ENCODE measurements around the gene ANKRD13D. TPM values are rescaled to one million over a fixed set of nuclear protein-coding genes. Genes with fewer than 3 reads are reported as not detected.
A peak's percentile ranks its signal among the peaks of the same experiment; 100 is the strongest.
"Not testable (repeated sequence)": the region's sequence is repeated elsewhere in the genome, so short reads cannot be mapped to it uniquely, and the experiment has no call there.

Gene ANKRD13D
- total RNA-seq, 1 donor from 2014 or later, result 124 TPM

GRCh38 chr11:67254798-67255197 lies 34.3 kb upstream of the ANKRD13D start:
- Mint-ChIP-seq H3K36me3 (ENCODE audit: low read depth) (peaks cover 72% of the 10 kb centered on the region), H3K4me1 (peaks cover 35% of the 10 kb centered on the region), H3K27ac (peak overlapping the region; percentile 45), H3K4me3 (no peak overlapping the region), H3K27me3 (no peaks in the 10 kb centered on the region), H3K9me3 (no peaks in the 10 kb centered on the region)
- no peak for DNase-seq
- intact Hi-C loops (cut with micrococcal nuclease), result no loop called here

- Mint-ChIP-seq H3K4me3 (no peak overlapping the region), H3K36me3 (ENCODE audit: low read depth) (peaks cover 66% of the 10 kb centered on the region), H3K9me3 (no peaks in the 10 kb centered on the region), H3K27ac (no peak overlapping the region), H3K27me3 (no peaks in the 10 kb centered on the region), H3K4me1 (peaks cover 35% of the 10 kb centered on the region)
- intact Hi-C loops (cut with micrococcal nuclease), result no loop called here
- DNase-seq, result no peak
These were observed 33.8 kb upstream of the ANKRD13D start for GRCh38 chr11:67255353-67255752.

GRCh38 chr11:67255864-67256263 lies 33.2 kb upstream of the ANKRD13D start:
- peaks cover 61% of the 10 kb centered on the region for H3K36me3 Mint-ChIP-seq (ENCODE audit: low read depth)
- H3K4me3 Mint-ChIP-seq, result no peak overlapping the region
- no peaks in the 10 kb centered on the region for H3K27me3 Mint-ChIP-seq
- DNase-seq, result no peak
- peaks cover 34% of the 10 kb centered on the region for H3K4me1 Mint-ChIP-seq
- H3K27ac Mint-ChIP-seq, result no peak overlapping the region
- intact Hi-C loops (cut with micrococcal nuclease), result no loop called here
- H3K9me3 Mint-ChIP-seq, result no peaks in the 10 kb centered on the region

- Mint-ChIP-seq H3K4me1 (peaks cover 35% of the 10 kb centered on the region), H3K4me3 (no peak overlapping the region), H3K27ac (peak overlapping the region; percentile 52), H3K9me3 (no peaks in the 10 kb centered on the region), H3K27me3 (no peaks in the 10 kb centered on the region), H3K36me3 (ENCODE audit: low read depth) (peaks cover 54% of the 10 kb centered on the region)
- intact Hi-C loops (cut with micrococcal nuclease), result no loop called here
- DNase-seq, result no peak
These were observed 32.5 kb upstream of the ANKRD13D start for GRCh38 chr11:67256477-67257135.

- Mint-ChIP-seq H3K36me3 (ENCODE audit: low read depth) (peaks cover 21% of the 10 kb centered on the region), H3K4me1 (peaks cover 38% of the 10 kb centered on the region), H3K9me3 (no peaks in the 10 kb centered on the region), H3K4me3 (peak overlapping the region; percentile 24), H3K27me3 (no peaks in the 10 kb centered on the region), H3K27ac (no peak overlapping the region)
- intact Hi-C loops (cut with micrococcal nuclease), result loop anchor here (10.0 kb wide), 1 partner anchor 1606 kb away; no protein-coding TSS in a partner anchor
- DNase-seq, result no peak
These were observed 28.7 kb upstream of the ANKRD13D start for GRCh38 chr11:67260406-67260805.

- Mint-ChIP-seq H3K36me3 (ENCODE audit: low read depth) (peaks cover 14% of the 10 kb centered on the region), H3K4me1 (peaks cover 45% of the 10 kb centered on the region), H3K4me3 (peak overlapping the region; percentile 70)
- H3K27me3 Mint-ChIP-seq, H3K9me3 Mint-ChIP-seq, H3K27ac Mint-ChIP-seq: not testable (repeated sequence)
- intact Hi-C loops (cut with micrococcal nuclease), result loop anchor here (10.0 kb wide), 1 partner anchor 1606 kb away; no protein-coding TSS in a partner anchor
- peak; percentile 87 for DNase-seq
These were observed 28.0 kb upstream of the ANKRD13D start for GRCh38 chr11:67260885-67261639.

GRCh38 chr11:67261640-67261945 lies 27.5 kb upstream of the ANKRD13D start:
- Mint-ChIP-seq H3K27me3 (no peaks in the 10 kb centered on the region), H3K9me3 (no peaks in the 10 kb centered on the region), H3K27ac (no peak overlapping the region), H3K4me1 (peaks cover 45% of the 10 kb centered on the region), H3K36me3 (ENCODE audit: low read depth) (peaks cover 13% of the 10 kb centered on the region), H3K4me3 (peak overlapping the region; percentile 70)
- DNase-seq, result no peak
- intact Hi-C loops (cut with micrococcal nuclease), result loop anchor here (10.0 kb wide), 1 partner anchor 1607 kb away; no protein-coding TSS in a partner anchor

- Mint-ChIP-seq H3K9me3 (no peaks in the 10 kb centered on the region), H3K36me3 (ENCODE audit: low read depth) (peaks cover 10% of the 10 kb centered on the region), H3K4me1 (peaks cover 45% of the 10 kb centered on the region), H3K4me3 (peak overlapping the region; percentile 70), H3K27me3 (no peaks in the 10 kb centered on the region), H3K27ac (peak overlapping the region; percentile 83)
- intact Hi-C loops (cut with micrococcal nuclease), result loop anchor here (1.0 to 10.0 kb wide), 3 partner anchors 21 to 1607 kb away; no protein-coding TSS in a partner anchor
- DNase-seq, result peak; percentile 65
These were observed 27.0 kb upstream of the ANKRD13D start for GRCh38 chr11:67261946-67262681.

- DNase-seq, result peak; percentile 93
- H3K27ac Mint-ChIP-seq, result peak overlapping the region; percentile 83
- H3K27me3 Mint-ChIP-seq, result no peaks in the 10 kb centered on the region
- H3K36me3 Mint-ChIP-seq (ENCODE audit: low read depth), result peaks cover 16% of the 10 kb centered on the region
- intact Hi-C loops (cut with micrococcal nuclease), result loop anchor here (1.0 to 10.0 kb wide), 3 partner anchors 22 to 1608 kb away; no protein-coding TSS in a partner anchor
- H3K9me3 Mint-ChIP-seq, result no peaks in the 10 kb centered on the region
- H3K4me1 Mint-ChIP-seq, result peaks cover 46% of the 10 kb centered on the region
- peak overlapping the region; percentile 64 for H3K4me3 Mint-ChIP-seq
These were observed 26.1 kb upstream of the ANKRD13D start for GRCh38 chr11:67262731-67263675.

- intact Hi-C loops (cut with micrococcal nuclease), result loop anchor here (1.0 to 10.0 kb wide), 2 partner anchors 24 to 1609 kb away; no protein-coding TSS in a partner anchor
- DNase-seq, result no peak
- Mint-ChIP-seq H3K36me3 (ENCODE audit: low read depth) (peaks cover 22% of the 10 kb centered on the region), H3K9me3 (no peaks in the 10 kb centered on the region), H3K27ac (peak overlapping the region; percentile 87), H3K27me3 (no peaks in the 10 kb centered on the region), H3K4me1 (peaks cover 52% of the 10 kb centered on the region), H3K4me3 (peak overlapping the region; percentile 67)
These were observed 24.8 kb upstream of the ANKRD13D start for GRCh38 chr11:67264260-67264659.

GRCh38 chr11:67264877-67265632 lies 24.0 kb upstream of the ANKRD13D start:
- peak overlapping the region; percentile 79 for H3K4me3 Mint-ChIP-seq
- peak overlapping the region; percentile 87 for H3K27ac Mint-ChIP-seq
- intact Hi-C loops (cut with micrococcal nuclease), result loop anchor here (1.0 to 10.0 kb wide), 4 partner anchors 23 to 1610 kb away; partner anchors contain the start of genes AIP, PPP1CA and TBC1D10C
- peaks cover 28% of the 10 kb centered on the region for H3K36me3 Mint-ChIP-seq (ENCODE audit: low read depth)
- H3K9me3 Mint-ChIP-seq, result no peaks in the 10 kb centered on the region
- H3K27me3 Mint-ChIP-seq, result no peaks in the 10 kb centered on the region
- DNase-seq, result peak; percentile 67
- H3K4me1 Mint-ChIP-seq, result peaks cover 56% of the 10 kb centered on the region

Data from activated CD4-positive, alpha-beta T cell treated with anti-CD3 and anti-CD28 coated beads, Interleukin-2, amount 10 ng/mL, durations not matched to agents 24 days and 14 days (primary cell).